Calu3 (cell line): ENCODE data around the gene ERC2. TPM values are rescaled to one million over a fixed set of nuclear protein-coding genes. Genes with fewer than 3 reads are reported as not detected.

ENCODE experiments used
- BruUV-seq: library from RNA; stranded (reverse); fragments of 400-500 nt; replicated peaks from 2 replicates; lab custom pipeline; 2021; lab: Mats Ljungman, UMichigan
- CTCF ChIA-PET: fragments of 300-600 bp; sonication (Branson Sonifier 250); formaldehyde crosslinking; loops from one replicate; lab custom pipeline; 2022; ENCODE audit warnings: antibody characterized with exemption; lab: Charles Lee
- DNase-seq: peaks from one replicate; pipeline ENCODE4 v3.0.0; 2022
- H3K27ac Mint-ChIP-seq: one replicate; pipeline ENCODE4 v1.8.0; 2022; ENCODE audit warnings: mixed read lengths; ENCODE audit not compliant: unreplicated experiment
- H3K27me3 Mint-ChIP-seq: one replicate; pipeline ENCODE4 v1.8.0; 2022; ENCODE audit warnings: mixed read lengths; ENCODE audit not compliant: unreplicated experiment
- H3K36me3 Mint-ChIP-seq: one replicate; pipeline ENCODE4 v1.8.0; 2022; ENCODE audit warnings: mild to moderate bottlenecking, moderate library complexity, mixed read lengths; ENCODE audit not compliant: insufficient read depth, unreplicated experiment
- H3K4me1 Mint-ChIP-seq: one replicate; pipeline ENCODE4 v1.8.0; 2022; ENCODE audit warnings: mild to moderate bottlenecking, low read depth, mixed read lengths; ENCODE audit not compliant: unreplicated experiment
- H3K4me3 Mint-ChIP-seq: one replicate; pipeline ENCODE4 v1.8.0; 2022; ENCODE audit warnings: mild to moderate bottlenecking, low read depth, moderate library complexity, mixed read lengths; ENCODE audit not compliant: unreplicated experiment
- H3K9me3 Mint-ChIP-seq: one replicate; pipeline ENCODE4 v1.8.0; 2022; ENCODE audit warnings: low read depth, mixed read lengths; ENCODE audit not compliant: unreplicated experiment
- CTCF ChIP-seq: fragments of 200-600 bp; IDR thresholded peaks from one replicate; pipeline ENCODE4 v1.8.0; 2022; ENCODE audit warnings: antibody characterized with exemption; ENCODE audit not compliant: unreplicated experiment
- intact Hi-C: fragments of 100-400 bp; cut with micrococcal nuclease; formaldehyde crosslinking; loops from one replicate; pipeline ENCODE4 v1.10.0; 2022; ENCODE audit not compliant: unreplicated experiment
- total RNA-seq: library from RNA; stranded (reverse); gene quantifications from 2 replicates; pipeline ENCODE4 v1.2.3, GENCODE V29; 2022

Gene ERC2
- total RNA-seq, 1 experiment from 2014 or later: 0.73 TPM

DNA sequence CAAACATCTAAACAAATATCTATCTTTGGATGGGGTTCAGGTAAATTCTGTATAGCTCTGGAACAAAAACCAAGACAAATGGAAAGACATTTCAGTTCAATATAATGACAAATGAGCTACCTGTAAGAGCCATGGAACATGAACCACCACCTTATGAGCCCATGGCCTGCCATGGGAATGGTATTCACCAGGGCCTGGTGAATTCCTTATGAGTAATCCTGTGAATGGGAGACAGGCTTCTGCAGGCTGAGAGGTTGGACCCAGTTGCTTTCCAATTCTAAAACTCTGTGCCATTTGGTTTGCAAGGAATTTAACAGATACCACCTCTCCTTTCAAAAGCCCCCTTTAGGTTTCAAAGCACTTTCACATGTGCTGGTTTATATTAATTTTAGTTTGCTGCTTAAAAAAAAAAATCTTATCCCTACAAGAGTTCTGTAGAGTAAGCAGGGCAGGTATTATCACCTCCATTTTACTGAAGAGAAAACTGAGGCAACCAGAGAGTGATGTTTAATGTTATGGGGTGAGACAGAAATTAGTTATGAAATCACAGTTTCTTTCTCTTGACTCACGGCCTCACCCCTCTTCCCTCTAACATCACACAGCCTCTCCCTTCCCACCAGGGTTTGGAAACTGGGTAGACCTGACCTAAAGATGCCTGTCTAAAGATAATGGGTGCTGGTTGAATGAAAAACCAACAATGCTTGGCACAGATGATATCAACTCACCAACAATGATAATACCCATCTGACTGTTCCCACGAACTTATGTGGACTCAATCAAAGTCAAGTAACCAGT is 583.6 kb downstream of the ERC2 start:
- CTCF ChIA-PET: no interaction called here

DNA sequence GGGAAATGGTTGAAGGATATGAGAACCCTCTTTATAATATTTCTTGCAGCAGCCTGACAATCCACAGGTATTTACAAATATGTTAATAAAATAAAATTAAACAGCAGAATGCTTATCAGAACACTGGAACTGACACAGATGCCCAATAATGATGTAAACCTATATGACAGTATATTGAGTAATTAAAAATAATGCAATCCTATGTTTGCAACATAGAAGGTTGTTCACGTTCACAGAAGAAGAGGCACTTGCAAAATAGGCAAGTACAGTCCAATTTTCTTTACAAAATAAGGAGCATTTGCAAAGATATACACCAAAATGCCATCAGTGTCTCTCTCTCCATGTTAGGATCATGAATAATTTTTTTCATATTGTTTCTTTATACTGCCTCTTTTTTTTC is 584.2 kb downstream of the ERC2 start:
- no TSS peak for BruUV-seq
- intact Hi-C loops: no loop called here
- DNase-seq: no peak
- Mint-ChIP-seq H3K27me3 (no peaks in the 10 kb centered on the region), H3K4me1 (no peaks in the 10 kb centered on the region), H3K27ac (no peak overlapping the region), H3K4me3 (no peak overlapping the region), H3K9me3 (no peaks in the 10 kb centered on the region), H3K36me3 (no peaks in the 10 kb centered on the region)
- TF ChIP-seq CTCF: no peak
- CTCF ChIA-PET: no interaction called here

More for the DNA sequence above, 583.6 kb downstream of the ERC2 start:
- no peaks in the 10 kb centered on the region for H3K4me1 Mint-ChIP-seq
- H3K36me3 Mint-ChIP-seq: no peaks in the 10 kb centered on the region
- H3K27ac Mint-ChIP-seq: no peak overlapping the region
- no TSS peak for BruUV-seq
- no peak for DNase-seq
- no peak for TF ChIP-seq CTCF
- no peaks in the 10 kb centered on the region for H3K27me3 Mint-ChIP-seq
- H3K4me3 Mint-ChIP-seq: no peak overlapping the region
- intact Hi-C loops: no loop called here
- H3K9me3 Mint-ChIP-seq: no peaks in the 10 kb centered on the region

DNA sequence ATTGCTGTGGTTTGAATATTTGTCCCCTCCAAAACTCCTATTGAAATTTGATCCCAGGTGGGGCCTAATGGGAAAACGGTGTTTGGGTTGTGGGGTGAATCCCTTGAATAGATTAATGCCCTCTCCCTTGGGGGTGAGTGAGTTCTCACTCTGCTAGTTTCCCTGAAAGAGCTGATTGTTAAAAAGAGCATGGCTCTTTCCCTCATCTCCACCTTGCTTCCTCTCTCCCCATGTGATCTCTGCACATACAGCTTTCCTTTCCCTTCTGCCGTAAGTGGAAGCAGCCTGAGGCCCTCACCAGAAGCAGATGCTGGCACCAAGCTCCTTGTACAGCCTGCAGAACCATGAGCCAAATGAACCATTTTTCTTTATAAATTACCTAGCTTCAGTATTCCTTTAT is 586.3 kb downstream of the ERC2 start:
- Mint-ChIP-seq H3K9me3 (no peaks in the 10 kb centered on the region), H3K4me1 (no peaks in the 10 kb centered on the region), H3K36me3 (no peaks in the 10 kb centered on the region), H3K4me3 (no peak overlapping the region), H3K27ac (no peak overlapping the region), H3K27me3 (no peaks in the 10 kb centered on the region)
- intact Hi-C loops: no loop called here
- no peak for TF ChIP-seq CTCF
- BruUV-seq: no TSS peak
- CTCF ChIA-PET: no interaction called here
- no peak for DNase-seq

- TF ChIP-seq CTCF: no peak
- no peaks in the 10 kb centered on the region for H3K36me3 Mint-ChIP-seq
- H3K9me3 Mint-ChIP-seq: peaks cover 2% of the 10 kb centered on the region
- H3K4me3 Mint-ChIP-seq: no peak overlapping the region
- CTCF ChIA-PET: no interaction called here
- intact Hi-C loops: no loop called here
- no peak overlapping the region for H3K27ac Mint-ChIP-seq
- no peak for DNase-seq
- H3K27me3 Mint-ChIP-seq: no peaks in the 10 kb centered on the region
- BruUV-seq: no TSS peak
- no peaks in the 10 kb centered on the region for H3K4me1 Mint-ChIP-seq
These were observed 587.9 kb downstream of the ERC2 start for GRCh38 chr3:55880357-55880756.
